ENCODE results near the gene GADD45G.

GADD45G gene

DNA sequence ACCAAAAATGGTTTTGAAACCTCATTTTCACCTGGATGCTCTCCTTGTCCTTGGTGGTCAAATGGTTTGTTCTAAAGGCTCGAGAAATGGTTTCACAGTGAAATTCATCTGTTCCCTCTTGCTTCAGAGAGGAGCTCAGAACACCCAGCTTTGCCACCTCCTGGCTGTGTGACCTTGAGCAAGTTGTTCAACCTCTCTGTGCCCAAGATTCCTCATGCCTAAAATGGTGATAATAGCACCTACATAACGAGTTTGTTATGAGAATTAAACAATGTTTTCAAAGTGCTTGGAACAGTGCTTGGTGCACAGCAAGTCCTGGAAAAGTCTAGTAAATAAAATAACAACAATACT, 6.5 kb upstream of the GADD45G start:
- DNase-seq (ENCODE audit: low read depth): no peak
- H3K4me3 ChIP-seq (ENCODE audit: low read depth, low read length): no peak overlapping the region
- TF ChIP-seq, protein P1, sequence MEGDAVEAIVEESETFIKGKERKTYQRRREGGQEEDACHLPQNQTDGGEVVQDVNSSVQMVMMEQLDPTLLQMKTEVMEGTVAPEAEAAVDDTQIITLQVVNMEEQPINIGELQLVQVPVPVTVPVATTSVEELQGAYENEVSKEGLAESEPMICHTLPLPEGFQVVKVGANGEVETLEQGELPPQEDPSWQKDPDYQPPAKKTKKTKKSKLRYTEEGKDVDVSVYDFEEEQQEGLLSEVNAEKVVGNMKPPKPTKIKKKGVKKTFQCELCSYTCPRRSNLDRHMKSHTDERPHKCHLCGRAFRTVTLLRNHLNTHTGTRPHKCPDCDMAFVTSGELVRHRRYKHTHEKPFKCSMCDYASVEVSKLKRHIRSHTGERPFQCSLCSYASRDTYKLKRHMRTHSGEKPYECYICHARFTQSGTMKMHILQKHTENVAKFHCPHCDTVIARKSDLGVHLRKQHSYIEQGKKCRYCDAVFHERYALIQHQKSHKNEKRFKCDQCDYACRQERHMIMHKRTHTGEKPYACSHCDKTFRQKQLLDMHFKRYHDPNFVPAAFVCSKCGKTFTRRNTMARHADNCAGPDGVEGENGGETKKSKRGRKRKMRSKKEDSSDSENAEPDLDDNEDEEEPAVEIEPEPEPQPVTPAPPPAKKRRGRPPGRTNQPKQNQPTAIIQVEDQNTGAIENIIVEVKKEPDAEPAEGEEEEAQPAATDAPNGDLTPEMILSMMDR (conservative IDR thresholded peaks at IDR 0.05; ENCODE audit: low read depth, low read length): no peak

DNA sequence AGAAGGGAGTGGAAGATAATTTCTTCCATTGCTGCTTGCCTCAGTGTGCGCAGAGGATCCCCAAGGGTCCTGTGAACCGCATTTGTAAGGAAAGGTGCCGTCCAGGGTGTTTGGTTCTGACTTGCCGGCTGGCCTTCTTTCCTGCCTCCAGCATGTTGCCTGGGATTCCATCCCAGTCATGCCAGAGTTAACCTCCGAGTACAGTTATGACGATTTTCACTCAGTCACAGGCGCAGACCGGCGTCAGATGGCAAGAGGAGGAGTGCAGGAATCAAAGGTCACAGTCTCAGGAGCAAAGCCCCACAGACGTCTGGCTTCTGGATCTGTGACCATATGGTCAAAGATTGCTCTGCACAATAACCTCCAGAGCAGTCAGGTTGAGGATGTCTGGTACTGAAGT, 5.9 kb upstream of the GADD45G start:
- no peak overlapping the region for H3K4me3 ChIP-seq (ENCODE audit: low read depth, low read length)
- TF ChIP-seq, protein P1 (conservative IDR thresholded peaks at IDR 0.05; ENCODE audit: low read depth, low read length): no peak
- no peak for DNase-seq (ENCODE audit: low read depth)

- DNase-seq (ENCODE audit: low read depth): no peak
- no peak overlapping the region for H3K4me3 ChIP-seq (ENCODE audit: low read depth, low read length)
- TF ChIP-seq, protein P1 (conservative IDR thresholded peaks at IDR 0.05; ENCODE audit: low read depth, low read length): no peak
Observed at GRCh38 chr9:89600831-89601230, 4.0 kb upstream of the GADD45G start.

- DNase-seq (ENCODE audit: low read depth): no peak
- H3K4me3 ChIP-seq (ENCODE audit: low read depth, low read length): no peak overlapping the region
- TF ChIP-seq, protein P1 (conservative IDR thresholded peaks at IDR 0.05; ENCODE audit: low read depth, low read length): no peak
Observed at GRCh38 chr9:89601306-89601705, 3.5 kb upstream of the GADD45G start.

- TF ChIP-seq, protein P1 (conservative IDR thresholded peaks at IDR 0.05; ENCODE audit: low read depth, low read length): no peak
- no peak overlapping the region for H3K4me3 ChIP-seq (ENCODE audit: low read depth, low read length)
- no peak for DNase-seq (ENCODE audit: low read depth)
Observed at GRCh38 chr9:89601856-89602562, 2.8 kb upstream of the GADD45G start.

- peak; percentile 91 for DNase-seq (ENCODE audit: low read depth)
- TF ChIP-seq, protein P1 (conservative IDR thresholded peaks at IDR 0.05; ENCODE audit: low read depth, low read length): peak; percentile 90
- H3K4me3 ChIP-seq (ENCODE audit: low read depth, low read length): no peak overlapping the region
Observed at GRCh38 chr9:89602978-89603766, 1.6 kb upstream of the GADD45G start.
